HUES64 (cell line): ENCODE data around the gene EVC2. TPM values are rescaled to one million over a fixed set of nuclear protein-coding genes. Genes with fewer than 3 reads are reported as not detected.
A peak's percentile ranks its signal among the peaks of the same experiment; 100 is the strongest.

ENCODE experiments used
- H3K27ac ChIP-seq: 2 replicates; pipeline ENCODE4 v1.7.0; 2013; ENCODE audit warnings: low read depth, low read length, inconsistent platforms
- H3K27me3 ChIP-seq: 2 replicates; pipeline ENCODE4 v1.6.1; 2013; ENCODE audit warnings: mild to moderate bottlenecking, low read length; ENCODE audit not compliant: insufficient read depth
- H3K36me3 ChIP-seq: 2 replicates; pipeline ENCODE4 v1.6.1; 2013; ENCODE audit warnings: mild to moderate bottlenecking, low read length; ENCODE audit not compliant: insufficient read depth
- H3K4me1 ChIP-seq: 2 replicates; pipeline ENCODE4 v1.6.1; 2013; ENCODE audit warnings: mild to moderate bottlenecking, low read length, moderate library complexity; ENCODE audit not compliant: insufficient read depth
- H3K4me3 ChIP-seq: 2 replicates; pipeline ENCODE4 v1.5.1; 2013; ENCODE audit warnings: mild to moderate bottlenecking, low read length, moderate library complexity
- H3K9ac ChIP-seq: 2 replicates; pipeline ENCODE4 v1.6.1; 2013; ENCODE audit warnings: mild to moderate bottlenecking, low read depth, low read length
- H3K9me3 ChIP-seq: 2 replicates; pipeline ENCODE4 v1.6.1; 2013; ENCODE audit warnings: low read depth, low read length; ENCODE audit not compliant: insufficient read depth
- WGBS: fragments of 150-250, 120-280 bp; methylation state at CpG from one replicate; pipeline ENCODE4 v1.1.7; 2013; ENCODE audit warnings: missing lambda C conversion rate; 5-methylcytosine and 5-hydroxymethylcytosine counted together
- polyA plus RNA-seq, 2 experiments: library from polyadenylated mRNA; stranded (reverse); fragments of 50-300 nt; gene quantifications; one replicate each; pipeline ENCODE4 v1.2.3, GENCODE V29; 2013

Gene EVC2, protein sequence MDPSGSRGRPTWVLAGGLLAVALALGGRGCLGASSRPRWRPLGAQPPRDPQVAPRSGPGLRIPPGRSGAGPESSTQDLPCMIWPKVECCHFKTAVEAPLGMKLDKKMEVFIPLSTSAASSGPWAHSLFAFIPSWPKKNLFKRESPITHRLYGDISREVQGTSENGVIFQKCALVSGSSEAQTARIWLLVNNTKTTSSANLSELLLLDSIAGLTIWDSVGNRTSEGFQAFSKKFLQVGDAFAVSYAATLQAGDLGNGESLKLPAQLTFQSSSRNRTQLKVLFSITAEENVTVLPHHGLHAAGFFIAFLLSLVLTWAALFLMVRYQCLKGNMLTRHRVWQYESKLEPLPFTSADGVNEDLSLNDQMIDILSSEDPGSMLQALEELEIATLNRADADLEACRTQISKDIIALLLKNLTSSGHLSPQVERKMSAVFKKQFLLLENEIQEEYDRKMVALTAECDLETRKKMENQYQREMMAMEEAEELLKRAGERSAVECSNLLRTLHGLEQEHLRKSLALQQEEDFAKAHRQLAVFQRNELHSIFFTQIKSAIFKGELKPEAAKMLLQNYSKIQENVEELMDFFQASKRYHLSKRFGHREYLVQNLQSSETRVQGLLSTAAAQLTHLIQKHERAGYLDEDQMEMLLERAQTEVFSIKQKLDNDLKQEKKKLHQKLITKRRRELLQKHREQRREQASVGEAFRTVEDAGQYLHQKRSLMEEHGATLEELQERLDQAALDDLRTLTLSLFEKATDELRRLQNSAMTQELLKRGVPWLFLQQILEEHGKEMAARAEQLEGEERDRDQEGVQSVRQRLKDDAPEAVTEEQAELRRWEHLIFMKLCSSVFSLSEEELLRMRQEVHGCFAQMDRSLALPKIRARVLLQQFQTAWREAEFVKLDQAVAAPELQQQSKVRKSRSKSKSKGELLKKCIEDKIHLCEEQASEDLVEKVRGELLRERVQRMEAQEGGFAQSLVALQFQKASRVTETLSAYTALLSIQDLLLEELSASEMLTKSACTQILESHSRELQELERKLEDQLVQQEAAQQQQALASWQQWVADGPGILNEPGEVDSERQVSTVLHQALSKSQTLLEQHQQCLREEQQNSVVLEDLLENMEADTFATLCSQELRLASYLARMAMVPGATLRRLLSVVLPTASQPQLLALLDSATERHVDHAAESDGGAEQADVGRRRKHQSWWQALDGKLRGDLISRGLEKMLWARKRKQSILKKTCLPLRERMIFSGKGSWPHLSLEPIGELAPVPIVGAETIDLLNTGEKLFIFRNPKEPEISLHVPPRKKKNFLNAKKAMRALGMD
- 2.3 TPM for polyA plus RNA-seq (2013, experiment 1 of 2)
- 2.8 TPM for polyA plus RNA-seq (2013, experiment 2 of 2)

DNA sequence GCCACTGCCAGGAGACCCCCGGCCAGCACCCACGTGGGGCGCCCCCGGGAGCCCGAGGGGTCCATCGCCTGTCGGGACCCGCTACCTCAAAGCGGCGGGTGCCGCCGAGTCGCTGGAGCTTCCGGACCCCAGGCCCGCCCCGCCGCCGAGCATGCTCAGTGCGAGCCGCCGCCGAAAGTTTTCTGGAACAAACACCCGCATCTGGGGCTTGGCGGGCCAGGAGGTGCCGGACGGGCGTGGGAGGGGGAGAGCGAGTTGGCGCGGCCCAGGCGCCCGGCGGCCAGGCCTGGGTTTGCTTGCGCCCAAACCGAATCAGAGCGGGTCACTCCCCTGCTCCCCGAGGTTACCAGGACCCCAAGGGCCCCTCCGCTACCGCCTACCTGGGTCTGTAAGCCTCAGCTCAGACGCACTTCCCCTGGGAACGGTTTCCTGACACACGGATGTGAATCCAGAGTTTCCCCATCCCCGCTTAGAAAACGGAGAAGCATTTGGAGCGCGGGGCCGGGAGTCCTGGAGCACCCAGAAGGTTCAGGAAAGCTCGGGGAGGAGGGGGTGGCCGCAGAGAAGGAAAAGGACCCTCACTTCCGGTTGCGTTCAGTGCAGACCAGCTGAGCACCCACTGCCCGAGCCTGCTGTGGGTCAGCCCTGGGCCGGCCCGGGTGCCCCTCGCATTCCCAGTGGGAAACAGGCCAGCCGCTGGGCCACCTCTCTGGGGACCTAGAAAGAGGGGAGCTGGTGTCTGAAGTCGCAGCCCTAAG is at the start of gene EVC2:
Gene EVC2 (minus strand): TSS at position 111 of the 758 bp plus-strand sequence. CDS start 46 bp downstream, at position 65.
- 8% methylated on average over 57 of the region's 57 CpGs for WGBS
- peak within 1 kb of the TSS; percentile 44; the same call in 1 of the 2 replicates for H3K27ac ChIP-seq

DNA sequence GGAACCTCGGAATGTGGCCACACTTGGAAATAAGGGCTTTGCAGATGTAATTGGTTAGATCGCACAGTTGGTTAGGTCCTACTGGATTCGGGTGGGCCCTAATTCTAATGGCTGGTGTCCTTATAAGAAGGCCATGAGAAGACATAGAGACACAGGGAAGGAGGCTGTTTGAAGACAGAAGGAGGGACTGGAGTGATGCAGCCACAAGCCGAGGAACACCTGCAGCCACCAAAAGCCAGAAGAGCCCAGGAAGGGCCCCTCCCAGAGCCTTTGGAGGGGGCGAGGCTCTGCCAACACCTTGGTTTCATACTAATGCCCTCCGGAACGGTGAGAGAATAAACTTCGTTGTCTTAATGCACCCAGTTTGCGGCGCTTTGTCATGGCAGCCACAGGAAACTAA is 49.6 kb upstream of the EVC2 start:
- 95% methylated on average over 10 of the region's 10 CpGs for WGBS
- H3K36me3 ChIP-seq = peaks cover 35% of the 10 kb centered on the region
- no peak overlapping the region for H3K9ac ChIP-seq

More for the DNA sequence above, at the start of gene EVC2:
- Histone ChIP-seq H3K4me3 (peak within 1 kb of the TSS; percentile 65), H3K4me1 (peaks cover 8% of the 10 kb centered on the region), H3K27me3 (peaks cover 34% of the 10 kb centered on the region), H3K36me3 (peaks cover 13% of the 10 kb centered on the region), H3K9ac (peak within 1 kb of the TSS; percentile 62), H3K9me3 (peaks cover 7% of the 10 kb centered on the region; the same call in 1 of the 2 replicates)

DNA sequence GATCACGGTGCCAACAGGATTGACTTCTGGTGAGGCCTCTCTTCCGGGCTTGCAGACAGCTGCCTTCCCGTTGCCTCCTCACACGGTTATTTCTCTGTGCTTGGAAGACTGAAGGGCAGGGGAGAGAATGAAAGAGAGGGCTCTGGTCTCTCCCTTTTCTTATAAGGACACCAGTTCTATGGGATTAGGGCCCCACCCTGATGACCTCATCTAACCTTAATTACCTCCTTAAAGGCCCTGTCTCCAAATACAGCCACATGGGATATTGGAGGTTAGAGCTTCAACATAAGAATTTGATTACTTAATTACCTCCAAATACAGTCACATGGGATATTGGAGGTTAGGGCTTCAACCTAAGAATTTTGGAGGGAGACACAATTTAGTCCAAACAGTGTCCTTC is 49.2 kb upstream of the EVC2 start:
- no peaks in the 10 kb centered on the region for H3K9me3 ChIP-seq
- no peak overlapping the region for H3K4me3 ChIP-seq
- no peaks in the 10 kb centered on the region for H3K27me3 ChIP-seq
- WGBS = 95% methylated on average over 4 of the region's 4 CpGs
- H3K27ac ChIP-seq = no peak overlapping the region
- peaks cover 35% of the 10 kb centered on the region for H3K36me3 ChIP-seq
- H3K9ac ChIP-seq = no peak overlapping the region
- H3K4me1 ChIP-seq = peaks cover 14% of the 10 kb centered on the region

More for the DNA sequence above, 49.6 kb upstream of the EVC2 start:
- Histone ChIP-seq H3K27me3 (no peaks in the 10 kb centered on the region), H3K9me3 (no peaks in the 10 kb centered on the region), H3K4me3 (no peak overlapping the region), H3K4me1 (peaks cover 10% of the 10 kb centered on the region; the same call in 1 of the 2 replicates), H3K27ac (no peak overlapping the region)

GRCh38 chr4:5757091-5757490 is 48.7 kb upstream of the EVC2 start:
- Histone ChIP-seq H3K9me3 (no peaks in the 10 kb centered on the region), H3K27me3 (no peaks in the 10 kb centered on the region), H3K4me1 (peaks cover 18% of the 10 kb centered on the region), H3K4me3 (no peak overlapping the region), H3K27ac (no peak overlapping the region), H3K36me3 (peaks cover 35% of the 10 kb centered on the region), H3K9ac (no peak overlapping the region)
- WGBS = 92% methylated on average over 7 of the region's 7 CpGs

DNA sequence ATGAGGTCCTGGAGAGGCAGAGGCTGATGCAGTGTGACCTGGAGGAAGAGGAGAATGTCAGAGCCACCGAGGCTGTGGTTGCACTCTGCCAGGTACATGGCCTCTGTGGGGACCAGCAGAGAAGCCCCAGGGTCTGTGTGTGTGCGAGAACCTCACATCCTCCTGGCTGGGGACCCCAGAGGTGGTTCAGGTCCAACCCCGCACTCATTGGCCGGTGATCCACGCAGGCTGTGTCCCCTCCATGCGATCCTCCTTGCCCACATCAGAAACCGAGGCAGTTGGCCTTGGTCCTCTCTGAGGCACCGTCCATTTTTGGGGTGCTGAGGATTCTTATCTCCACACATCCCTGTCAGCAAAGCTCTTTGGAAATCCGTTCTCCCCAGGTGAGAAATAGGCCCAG is 47.9 kb upstream of the EVC2 start:
- 95% methylated on average over 9 of the region's 9 CpGs for WGBS
- peaks cover 25% of the 10 kb centered on the region for H3K4me1 ChIP-seq
- H3K9ac ChIP-seq = no peak overlapping the region
- no peaks in the 10 kb centered on the region for H3K27me3 ChIP-seq
- no peak overlapping the region for H3K4me3 ChIP-seq
- no peak overlapping the region for H3K27ac ChIP-seq
- no peaks in the 10 kb centered on the region for H3K9me3 ChIP-seq
- H3K36me3 ChIP-seq = peaks cover 35% of the 10 kb centered on the region

DNA sequence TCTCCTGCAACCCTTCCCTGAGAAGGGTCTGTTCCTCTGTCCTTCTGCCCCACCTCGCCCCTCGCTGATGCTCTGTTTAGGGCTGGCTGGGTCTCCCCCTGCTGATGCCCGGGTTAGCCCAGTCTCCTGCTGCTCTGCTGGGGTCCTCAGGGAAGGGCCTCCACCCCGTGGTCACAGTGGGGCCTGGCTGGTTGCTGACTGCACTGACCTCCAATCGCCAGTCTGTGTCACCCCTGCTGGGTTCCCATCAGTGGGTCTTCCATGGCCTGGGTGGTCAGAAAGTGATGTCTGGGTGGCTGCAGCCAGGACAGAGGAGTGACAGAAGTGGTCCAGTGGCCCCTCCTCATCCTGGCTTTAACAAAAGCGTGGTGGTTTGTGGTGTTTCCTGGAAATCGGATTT is 47.3 kb upstream of the EVC2 start:
- WGBS = 73% methylated on average over 7 of the region's 7 CpGs

GRCh38 chr4:5755161-5755560 is 46.8 kb upstream of the EVC2 start:
- Histone ChIP-seq H3K36me3 (peaks cover 35% of the 10 kb centered on the region), H3K9me3 (no peaks in the 10 kb centered on the region), H3K4me1 (peaks cover 25% of the 10 kb centered on the region), H3K27ac (no peak overlapping the region), H3K9ac (no peak overlapping the region), H3K27me3 (no peaks in the 10 kb centered on the region), H3K4me3 (no peak overlapping the region)
- WGBS = 94% methylated on average over 16 of the region's 16 CpGs

More for the DNA sequence above, 47.3 kb upstream of the EVC2 start:
- H3K27ac ChIP-seq = no peak overlapping the region
- peaks cover 25% of the 10 kb centered on the region for H3K4me1 ChIP-seq
- H3K27me3 ChIP-seq = no peaks in the 10 kb centered on the region
- no peak overlapping the region for H3K9ac ChIP-seq
- H3K36me3 ChIP-seq = peaks cover 35% of the 10 kb centered on the region
- no peak overlapping the region for H3K4me3 ChIP-seq
- H3K9me3 ChIP-seq = no peaks in the 10 kb centered on the region

DNA sequence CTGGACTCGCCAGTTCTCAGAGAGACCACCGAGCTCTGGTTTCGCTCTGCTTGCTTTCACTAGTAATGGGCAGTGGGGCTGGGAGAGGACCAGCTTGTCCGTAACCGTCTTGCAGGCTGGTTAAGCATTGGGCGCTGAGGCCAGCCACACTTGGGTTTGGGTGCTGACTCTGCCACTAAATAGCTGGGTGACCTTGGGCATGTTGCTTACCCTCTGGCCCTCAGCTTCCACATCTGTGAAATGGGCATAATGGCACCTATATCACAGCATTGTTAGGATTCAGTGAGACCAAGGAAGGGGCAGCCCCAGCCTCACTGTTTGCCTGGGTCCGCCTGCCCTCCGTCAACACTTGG is 46.1 kb upstream of the EVC2 start:
- Histone ChIP-seq H3K4me3 (no peak overlapping the region), H3K9me3 (no peaks in the 10 kb centered on the region), H3K4me1 (peaks cover 20% of the 10 kb centered on the region), H3K27me3 (no peaks in the 10 kb centered on the region), H3K36me3 (peaks cover 41% of the 10 kb centered on the region), H3K9ac (no peak overlapping the region), H3K27ac (no peak overlapping the region)
- 95% methylated on average over 8 of the region's 8 CpGs for WGBS

DNA sequence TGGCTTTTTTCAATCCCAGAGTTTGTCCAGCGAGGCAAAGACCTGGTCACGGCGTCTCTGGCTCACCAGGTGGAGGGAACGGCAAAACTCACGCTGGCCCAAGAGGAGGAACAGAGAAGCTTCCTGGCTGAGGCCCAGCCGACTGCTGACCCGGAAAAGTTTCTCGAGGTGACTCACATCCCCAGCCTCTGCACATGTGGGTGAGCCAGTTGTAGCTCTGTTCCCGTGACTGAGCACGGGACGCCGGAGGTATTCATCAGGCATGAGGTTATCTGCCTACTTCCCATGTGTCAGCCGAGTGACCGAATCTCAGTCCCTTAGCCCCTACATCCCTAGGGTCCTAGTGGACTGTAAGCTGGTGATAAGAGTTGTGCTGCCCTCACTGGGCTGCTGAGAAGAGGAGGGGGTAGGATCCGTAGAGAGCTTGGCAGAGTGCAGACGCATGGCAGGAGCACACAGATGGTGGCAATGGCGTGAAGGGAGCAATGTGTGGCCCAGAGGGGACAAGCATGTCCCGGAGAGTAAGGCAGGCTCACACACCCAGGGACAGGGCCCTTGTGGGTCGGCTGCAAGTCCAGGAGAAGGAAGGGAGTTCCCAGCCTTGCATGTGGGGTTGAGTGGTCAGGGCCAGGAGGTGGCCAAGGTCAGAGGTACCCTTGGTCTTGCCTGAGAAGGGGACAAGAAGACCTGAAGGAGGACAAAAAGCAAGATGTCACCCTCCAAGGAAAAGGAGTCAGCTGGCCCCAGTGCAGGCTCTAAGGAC is 45.6 kb upstream of the EVC2 start:
- Histone ChIP-seq H3K9me3 (no peaks in the 10 kb centered on the region), H3K36me3 (peaks cover 43% of the 10 kb centered on the region), H3K27me3 (no peaks in the 10 kb centered on the region), H3K27ac (no peak overlapping the region), H3K4me3 (no peak overlapping the region), H3K9ac (no peak overlapping the region), H3K4me1 (peaks cover 18% of the 10 kb centered on the region)
- 89% methylated on average over 19 of the region's 19 CpGs for WGBS
